GM12872 (cell line): ENCODE results near the gene ZFYVE26.

ENCODE experiments used
- CTCF ChIP-seq: IDR thresholded peaks from 3 replicates; pipeline ENCODE4 v1.5.1; 2011; ENCODE audit warnings: low read depth, mild to moderate bottlenecking, low read length, moderate library complexity; ENCODE audit not compliant: insufficient read depth

The ZFYVE26 gene

DNA sequence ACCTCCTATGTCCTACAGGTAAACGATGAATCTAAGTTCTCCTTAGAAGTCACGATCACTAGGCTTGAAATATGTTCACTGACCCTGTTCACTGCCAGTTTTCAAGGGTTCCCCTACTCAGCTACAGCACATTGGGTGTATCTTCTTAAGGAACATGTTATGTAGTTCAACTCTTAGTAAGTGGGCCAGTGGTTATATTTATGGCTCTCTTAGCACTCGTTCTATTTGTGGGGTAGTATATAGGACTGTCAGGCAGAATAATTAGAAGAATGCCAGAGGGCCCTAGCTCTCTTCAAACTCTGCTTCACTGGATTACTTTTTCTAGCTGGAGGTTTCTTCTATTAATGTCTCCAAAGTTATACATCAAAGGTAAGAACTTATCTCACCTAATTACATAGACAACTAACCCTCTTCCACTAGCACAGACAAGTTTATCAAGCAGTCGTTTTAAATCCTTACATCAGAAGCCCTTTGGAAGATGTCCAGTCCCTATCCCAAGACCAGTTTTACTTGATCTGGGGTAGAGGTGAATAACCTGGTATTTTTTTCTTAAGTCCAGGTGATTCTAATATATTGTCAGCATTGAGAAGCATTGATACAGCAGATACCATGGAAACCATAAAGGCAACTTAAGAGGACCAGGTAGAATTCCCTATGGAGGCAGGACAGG is 39.6 kb downstream of the ZFYVE26 start:
- no peak for TF ChIP-seq CTCF

DNA sequence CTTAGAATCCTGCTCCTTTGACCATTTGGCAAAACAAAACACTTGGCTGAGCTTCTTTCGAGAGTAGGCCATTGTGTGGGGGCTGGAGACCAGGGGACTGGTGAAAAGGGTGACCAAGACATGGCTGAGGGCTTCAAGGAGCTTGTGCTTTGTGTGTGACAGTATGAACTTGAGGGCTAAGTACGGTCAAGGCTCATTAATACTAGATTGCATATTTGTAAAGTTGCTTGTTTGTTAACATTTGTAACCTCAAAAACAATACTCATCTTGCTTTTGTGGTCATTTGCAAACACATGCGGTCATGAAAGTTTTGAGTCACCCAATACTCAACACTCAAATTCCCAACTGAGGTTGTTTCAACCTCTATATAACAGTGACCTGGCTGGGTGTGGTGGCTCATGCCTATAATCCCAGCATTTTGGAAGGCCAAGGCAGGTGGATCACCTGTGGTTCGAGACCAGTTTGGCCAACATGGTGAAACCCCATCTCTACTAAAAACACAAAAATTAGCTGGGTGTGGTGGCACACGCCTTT is 42.5 kb downstream of the ZFYVE26 start:
- TF ChIP-seq CTCF = no peak

DNA sequence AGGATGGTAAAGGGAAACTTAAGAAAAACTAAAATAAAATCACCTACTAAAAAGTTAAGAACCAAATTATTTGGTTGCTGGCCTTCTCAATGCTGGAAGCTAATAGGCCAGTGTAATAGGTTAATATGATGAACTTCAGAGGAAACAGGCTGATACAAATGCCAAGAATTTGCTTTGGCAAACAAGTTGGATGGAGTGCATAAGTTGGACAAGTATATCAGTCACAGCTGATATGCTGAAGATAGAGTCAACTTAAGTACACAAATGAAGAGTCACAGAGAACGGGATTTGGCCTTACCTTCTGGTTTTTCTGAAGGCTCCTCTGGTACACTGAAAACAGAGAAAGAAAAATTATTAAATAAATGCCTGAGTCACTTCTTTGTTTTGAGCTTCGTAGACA is 48.2 kb downstream of the ZFYVE26 start:
- TF ChIP-seq CTCF = no peak

DNA sequence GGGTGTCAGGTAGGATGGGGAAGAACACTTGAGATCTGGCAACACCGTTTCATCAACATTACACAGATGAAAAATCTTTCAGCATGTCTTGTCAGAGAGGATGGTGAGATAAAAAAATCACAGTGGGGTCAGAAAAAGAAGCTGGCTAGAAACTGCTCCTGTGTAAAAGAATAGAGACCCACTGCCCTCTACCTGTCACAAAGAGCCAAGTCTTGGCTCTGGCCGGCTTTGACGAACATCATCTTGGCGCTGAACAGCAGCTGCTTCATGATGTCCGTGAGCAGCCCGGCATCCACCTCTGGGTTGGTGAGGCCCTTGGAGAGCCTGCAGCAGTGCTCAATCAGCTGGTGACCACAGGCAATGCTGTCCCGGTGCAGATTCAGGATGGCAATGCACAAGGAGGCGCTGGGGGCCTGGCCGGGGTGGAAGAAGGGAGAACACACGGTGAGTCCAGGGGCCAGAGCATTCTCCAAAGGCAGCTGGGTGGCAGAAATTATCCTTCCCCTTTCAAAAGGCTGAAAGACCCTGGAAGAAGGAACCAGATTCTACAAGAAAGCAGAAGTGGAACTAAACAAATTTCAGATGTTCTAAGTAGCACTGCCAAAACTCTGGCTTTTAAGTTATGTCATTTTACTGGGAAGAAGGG is 50.2 kb downstream of the ZFYVE26 start:
- no peak for TF ChIP-seq CTCF

GRCh38 chr14:67765192-67765834 is 51.1 kb downstream of the ZFYVE26 start:
- no peak for TF ChIP-seq CTCF

DNA sequence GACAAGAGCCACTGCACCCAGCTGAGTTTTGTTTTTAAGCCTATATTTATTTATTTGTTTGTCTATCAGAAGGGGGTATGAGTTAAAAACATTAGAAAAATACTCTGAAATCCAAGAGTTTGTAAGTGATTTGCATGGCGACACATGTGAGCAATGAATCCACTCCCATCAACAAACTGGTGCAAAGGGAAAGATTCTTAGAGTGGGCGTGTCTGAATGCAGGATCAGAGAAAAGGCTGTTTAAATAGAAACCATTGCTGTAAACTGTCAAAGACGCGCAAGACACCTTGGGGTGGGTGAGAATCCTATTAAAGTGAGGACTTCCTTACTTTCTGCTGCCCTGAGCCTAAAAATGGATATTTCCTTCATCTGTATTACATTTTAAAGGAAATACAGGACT is 51.9 kb downstream of the ZFYVE26 start:
- no peak for TF ChIP-seq CTCF

DNA sequence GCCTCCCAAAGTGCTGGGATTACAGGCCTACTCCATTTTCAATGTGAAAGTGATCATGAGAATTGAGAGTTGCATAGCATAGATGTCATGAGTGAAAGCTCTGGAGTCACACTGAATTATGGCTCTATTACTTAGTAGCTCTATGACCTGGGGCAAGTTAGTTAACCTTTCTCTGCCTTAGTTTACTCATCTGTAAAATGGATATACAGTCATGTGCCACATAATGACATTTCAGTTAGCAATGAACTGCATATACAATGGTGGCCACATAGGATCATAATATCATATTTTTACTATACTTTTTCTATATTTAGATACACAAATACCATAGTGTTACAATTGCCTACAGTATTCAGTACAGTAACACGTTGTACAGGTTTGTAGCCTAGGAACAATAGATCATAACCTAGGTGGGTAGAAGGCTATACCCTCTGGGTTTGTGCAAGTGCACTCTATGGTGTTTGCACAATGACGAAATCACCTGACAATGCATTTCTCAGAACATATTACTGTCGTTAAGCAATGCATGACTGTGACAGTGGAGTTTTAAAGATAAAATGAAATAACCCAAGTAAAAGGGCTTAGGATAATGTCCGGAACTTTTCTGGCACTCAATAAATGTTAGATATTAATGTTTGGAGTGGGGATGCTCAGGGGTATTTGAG is 53.1 kb downstream of the ZFYVE26 start:
- no peak for TF ChIP-seq CTCF
